ENCODE data around the gene PHACTR1. TPM values are rescaled to one million over a fixed set of nuclear protein-coding genes. Genes with fewer than 3 reads are reported as not detected.

Gene PHACTR1
- polyA plus RNA-seq, 2 of the 4 experiments (the other 2 are of a cell fraction): not detected

- POLR2A ChIA-PET: interaction anchor here (0.7 to 1.1 kb wide), 2 partner anchors 28 to 43 kb away, joined by 3 read pairs; partner anchors contain the start of gene TBC1D7
- TF ChIP-seq RAD21 (conservative IDR thresholded peaks at IDR 0.05 in 1 of 2, IDR thresholded peaks at IDR 0.05 in 1 of 2) (no peak), PHF8 (IDR thresholded peaks at IDR 0.05; ENCODE audit: borderline replicate concordance, low read depth) (no peak), POLR2AphosphoS2 (conservative IDR thresholded peaks at IDR 0.05; ENCODE audit: low read length) (no peak), EHF (CRISPR knock-in tag; IDR thresholded peaks at IDR 0.05) (no peak), FOSB (CRISPR knock-in tag; IDR thresholded peaks at IDR 0.05) (no peak), PBX3 (IDR thresholded peaks at IDR 0.05) (no peak), TP53 (CRISPR knock-in tag; IDR thresholded peaks at IDR 0.05) (no peak), MAX (IDR thresholded peaks at IDR 0.05) (no peak), HES2 (IDR thresholded peaks at IDR 0.05) (no peak), ZSCAN20 (CRISPR knock-in tag; IDR thresholded peaks at IDR 0.05) (no peak), MAFK (IDR thresholded peaks at IDR 0.05; ENCODE audit: partially characterized antibody) (no peak), HEYL (CRISPR knock-in tag; IDR thresholded peaks at IDR 0.05) (no peak)
- TF ChIP-seq, protein P1, sequence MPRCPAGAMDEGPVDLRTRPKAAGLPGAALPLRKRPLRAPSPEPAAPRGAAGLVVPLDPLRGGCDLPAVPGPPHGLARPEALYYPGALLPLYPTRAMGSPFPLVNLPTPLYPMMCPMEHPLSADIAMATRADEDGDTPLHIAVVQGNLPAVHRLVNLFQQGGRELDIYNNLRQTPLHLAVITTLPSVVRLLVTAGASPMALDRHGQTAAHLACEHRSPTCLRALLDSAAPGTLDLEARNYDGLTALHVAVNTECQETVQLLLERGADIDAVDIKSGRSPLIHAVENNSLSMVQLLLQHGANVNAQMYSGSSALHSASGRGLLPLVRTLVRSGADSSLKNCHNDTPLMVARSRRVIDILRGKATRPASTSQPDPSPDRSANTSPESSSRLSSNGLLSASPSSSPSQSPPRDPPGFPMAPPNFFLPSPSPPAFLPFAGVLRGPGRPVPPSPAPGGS (IDR thresholded peaks at IDR 0.05): no peak
- TF ChIP-seq, protein P2, sequence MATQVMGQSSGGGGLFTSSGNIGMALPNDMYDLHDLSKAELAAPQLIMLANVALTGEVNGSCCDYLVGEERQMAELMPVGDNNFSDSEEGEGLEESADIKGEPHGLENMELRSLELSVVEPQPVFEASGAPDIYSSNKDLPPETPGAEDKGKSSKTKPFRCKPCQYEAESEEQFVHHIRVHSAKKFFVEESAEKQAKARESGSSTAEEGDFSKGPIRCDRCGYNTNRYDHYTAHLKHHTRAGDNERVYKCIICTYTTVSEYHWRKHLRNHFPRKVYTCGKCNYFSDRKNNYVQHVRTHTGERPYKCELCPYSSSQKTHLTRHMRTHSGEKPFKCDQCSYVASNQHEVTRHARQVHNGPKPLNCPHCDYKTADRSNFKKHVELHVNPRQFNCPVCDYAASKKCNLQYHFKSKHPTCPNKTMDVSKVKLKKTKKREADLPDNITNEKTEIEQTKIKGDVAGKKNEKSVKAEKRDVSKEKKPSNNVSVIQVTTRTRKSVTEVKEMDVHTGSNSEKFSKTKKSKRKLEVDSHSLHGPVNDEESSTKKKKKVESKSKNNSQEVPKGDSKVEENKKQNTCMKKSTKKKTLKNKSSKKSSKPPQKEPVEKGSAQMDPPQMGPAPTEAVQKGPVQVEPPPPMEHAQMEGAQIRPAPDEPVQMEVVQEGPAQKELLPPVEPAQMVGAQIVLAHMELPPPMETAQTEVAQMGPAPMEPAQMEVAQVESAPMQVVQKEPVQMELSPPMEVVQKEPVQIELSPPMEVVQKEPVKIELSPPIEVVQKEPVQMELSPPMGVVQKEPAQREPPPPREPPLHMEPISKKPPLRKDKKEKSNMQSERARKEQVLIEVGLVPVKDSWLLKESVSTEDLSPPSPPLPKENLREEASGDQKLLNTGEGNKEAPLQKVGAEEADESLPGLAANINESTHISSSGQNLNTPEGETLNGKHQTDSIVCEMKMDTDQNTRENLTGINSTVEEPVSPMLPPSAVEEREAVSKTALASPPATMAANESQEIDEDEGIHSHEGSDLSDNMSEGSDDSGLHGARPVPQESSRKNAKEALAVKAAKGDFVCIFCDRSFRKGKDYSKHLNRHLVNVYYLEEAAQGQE (IDR thresholded peaks at IDR 0.05): no peak
- FAIRE-seq: no peak
These were observed 569.1 kb downstream of the PHACTR1 start for GRCh38 chr6:13285705-13286104.

GRCh38 chr6:13286181-13286580, 569.6 kb downstream of the PHACTR1 start:
- no peak for ATAC-seq
- ChIA-PET POLR2A (interaction anchor here (0.7 to 1.1 kb wide), 2 partner anchors 29 to 42 kb away, joined by 3 read pairs; partner anchors contain the start of gene TBC1D7), CTCF (no interaction called here)
- Histone ChIP-seq H3K4me1 (no peaks in the 10 kb centered on the region), H3K9me3 (no peaks in the 10 kb centered on the region; the same call in 2 of the 3 replicates), H3K4me2 (no peak overlapping the region), H3K4me3 (no peak overlapping the region), H3K27ac (no peak overlapping the region)
- TF ChIP-seq BHLHE40 (IDR thresholded peaks at IDR 0.05; ENCODE audit: low read depth, low read length) (no peak), RAD21 (conservative IDR thresholded peaks at IDR 0.05 in 1 of 2, IDR thresholded peaks at IDR 0.05 in 1 of 2) (no peak), HOXA7 (CRISPR knock-in tag; IDR thresholded peaks at IDR 0.05) (no peak), EHMT2 (IDR thresholded peaks at IDR 0.05; ENCODE audit: low read depth) (no peak), POLR2AphosphoS2 (conservative IDR thresholded peaks at IDR 0.05; ENCODE audit: low read length) (no peak), HEYL (CRISPR knock-in tag; IDR thresholded peaks at IDR 0.05) (no peak)
- FAIRE-seq: no peak
- DNase-seq (ENCODE audit: low read depth in 1 of 2, low spot score in 1 of 2): no peak
- WGBS (ENCODE audit: missing lambda C conversion rate): 63% methylated on average over 4 of the region's 4 CpGs

More at GRCh38 chr6:13285705-13286104, 569.1 kb downstream of the PHACTR1 start:
- H3K9me3 ChIP-seq: no peaks in the 10 kb centered on the region; the same call in 2 of the 3 replicates
- no peak for DNase-seq (ENCODE audit: low read depth in 1 of 2, low spot score in 1 of 2)
- no peak overlapping the region for H3K27ac ChIP-seq
- WGBS (ENCODE audit: missing lambda C conversion rate): 84% methylated on average over 2 of the region's 2 CpGs
- ATAC-seq: no peak
- no peaks in the 10 kb centered on the region for H3K4me1 ChIP-seq
- H3K4me2 ChIP-seq: no peak overlapping the region
- H3K4me3 ChIP-seq: no peak overlapping the region
- CTCF ChIA-PET: interaction anchor here (1.2 kb wide), 1 partner anchor 290 kb away, joined by 3 read pairs; no protein-coding TSS in a partner anchor

All from A549 (cell line).